Putamen (tissue), 1 donor: ENCODE measurements around the gene ETFA.
A peak's percentile ranks its signal among the peaks of the same experiment; 100 is the strongest.
"Not testable (repeated sequence)": the region's sequence is repeated elsewhere in the genome, so short reads cannot be mapped to it uniquely, and the experiment has no call there.

Experiments used
- DNase-seq: peaks from one replicate; pipeline ENCODE4 v3.0.0-alpha.2; 2016; ENCODE audit warnings: low spot score

ETFA gene

DNA sequence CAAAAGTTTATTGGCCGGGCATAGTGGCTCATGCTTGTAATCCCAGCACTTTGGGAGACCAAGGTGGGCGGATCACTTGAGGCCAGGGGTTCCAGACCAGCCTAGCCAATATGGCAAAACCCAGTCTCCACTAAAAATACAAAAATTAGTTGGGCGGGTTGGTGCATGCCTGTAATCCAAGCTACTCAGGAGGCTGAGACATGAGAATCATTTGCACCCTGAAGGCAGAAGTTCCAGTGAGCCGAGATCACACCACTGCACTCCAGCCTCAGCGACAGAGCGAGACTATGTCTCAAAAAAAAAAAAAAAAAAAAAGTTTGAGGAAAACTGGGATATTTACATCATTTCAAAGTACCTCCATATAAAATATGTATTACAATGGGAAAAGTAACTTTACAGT is 40.4 kb downstream of the ETFA start:
- DNase-seq, result no peak

DNA sequence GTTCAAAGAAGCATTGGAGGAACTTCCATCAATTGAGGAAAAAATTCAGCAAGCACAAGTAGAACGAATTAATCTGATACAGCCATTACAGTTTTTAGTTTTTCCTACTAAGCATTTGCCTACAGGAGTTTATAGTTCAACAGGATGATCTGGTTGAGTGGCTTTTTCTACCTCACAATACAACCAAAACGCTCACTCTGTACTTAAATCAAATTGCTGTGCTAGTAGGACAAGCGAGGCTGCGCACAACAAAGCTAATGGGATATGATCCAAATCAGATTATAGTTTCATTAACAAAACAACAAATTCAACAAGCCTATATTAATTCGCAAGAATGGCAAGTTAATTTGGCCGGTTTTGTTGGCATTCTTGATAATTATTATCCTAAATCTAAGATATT is 44.2 kb downstream of the ETFA start:
- no peak for DNase-seq

- DNase-seq, result not testable (repeated sequence)
These were observed 45.5 kb downstream of the ETFA start for GRCh38 chr15:76265769-76266168.

DNA sequence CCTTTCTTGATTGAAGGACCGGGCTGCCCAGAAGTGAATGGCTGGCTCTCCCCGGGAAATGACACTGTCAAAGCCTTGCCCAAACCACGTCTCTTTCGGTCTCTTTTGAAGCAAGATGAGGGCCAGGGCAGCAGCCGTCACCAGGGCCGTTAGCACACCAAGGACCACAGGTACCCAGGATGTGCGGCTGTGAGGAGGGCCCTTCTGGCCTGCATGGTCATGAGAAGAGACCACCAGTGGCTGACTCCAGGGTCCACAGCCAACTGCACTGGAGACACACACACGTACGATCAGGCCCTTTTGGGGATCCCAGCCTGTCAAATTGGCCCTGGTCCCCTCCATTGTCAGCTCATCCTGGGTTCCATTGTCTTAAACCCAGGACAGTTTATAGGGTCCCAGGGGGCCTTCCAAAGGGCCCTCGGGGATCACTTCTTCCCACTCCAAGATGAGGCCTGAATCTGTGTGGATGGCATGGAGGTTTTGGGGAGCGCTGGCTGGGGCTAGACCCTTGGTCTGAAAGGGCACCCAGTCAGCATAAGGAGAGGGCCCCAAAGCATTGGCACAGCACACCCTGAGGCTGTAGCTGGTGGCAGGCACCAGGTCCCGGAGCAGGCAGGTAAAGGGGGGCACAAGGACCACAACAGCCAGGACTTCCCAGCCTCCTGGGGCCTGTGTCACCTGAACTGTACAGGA is 50.9 kb downstream of the ETFA start:
- no peak for DNase-seq

DNA sequence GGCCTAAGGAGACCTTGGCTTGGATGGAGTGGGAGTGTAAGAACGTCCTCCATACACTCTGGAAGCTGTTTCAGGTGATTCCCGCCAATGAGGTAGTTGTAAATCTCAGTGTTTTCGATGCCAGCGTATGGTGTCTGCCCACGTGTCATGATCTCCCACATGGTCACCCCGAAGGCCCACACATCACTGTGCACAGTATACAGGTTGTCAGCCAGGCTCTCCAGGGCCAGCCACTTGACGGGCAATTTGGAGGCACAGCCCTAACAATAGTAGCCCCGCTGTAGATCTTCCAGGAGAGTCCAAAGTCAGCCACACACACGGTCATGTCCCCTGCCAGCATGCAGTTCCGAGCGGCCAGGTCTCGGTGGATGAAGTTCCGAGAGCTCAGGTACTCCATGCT is 51.9 kb downstream of the ETFA start:
- DNase-seq, result no peak

GRCh38 chr15:76258460-76258859 is 52.8 kb downstream of the ETFA start:
- DNase-seq, result no peak

DNA sequence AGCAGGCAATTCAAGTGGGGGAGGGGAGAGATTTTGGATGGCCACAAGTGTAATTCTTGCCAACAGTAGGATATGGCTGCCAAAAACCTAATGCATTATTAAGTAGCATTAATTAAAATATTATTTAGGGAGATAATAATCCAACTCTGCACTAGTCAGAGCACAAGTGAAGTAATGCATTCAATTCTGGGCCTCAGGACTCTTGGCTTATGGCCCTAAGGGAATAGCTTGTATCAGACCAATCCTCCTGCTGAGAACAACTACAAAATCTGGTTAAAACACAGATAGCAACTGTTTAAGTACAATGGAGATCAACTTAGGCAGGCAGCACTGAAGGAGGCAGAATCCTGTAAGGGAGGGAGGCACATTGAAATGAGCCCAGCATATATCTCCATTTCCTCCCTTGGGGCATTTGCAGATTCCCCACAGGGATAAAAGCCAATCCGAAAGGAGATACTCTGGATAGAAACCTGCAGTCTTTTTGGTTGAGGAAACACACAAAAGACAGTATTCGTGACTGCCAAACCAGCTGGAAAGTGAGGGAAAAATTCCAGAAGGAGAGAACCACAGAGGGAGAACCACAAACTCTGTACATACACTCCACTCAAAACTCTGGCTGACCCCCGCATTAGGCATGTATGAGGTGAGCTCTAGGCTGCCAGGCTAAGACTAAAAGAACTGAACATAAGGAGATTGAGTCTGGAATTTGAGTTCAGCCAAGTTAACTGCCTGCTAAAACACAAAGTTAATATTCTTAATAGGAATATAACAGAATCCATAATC is 57.4 kb downstream of the ETFA start:
- no peak for DNase-seq

DNA sequence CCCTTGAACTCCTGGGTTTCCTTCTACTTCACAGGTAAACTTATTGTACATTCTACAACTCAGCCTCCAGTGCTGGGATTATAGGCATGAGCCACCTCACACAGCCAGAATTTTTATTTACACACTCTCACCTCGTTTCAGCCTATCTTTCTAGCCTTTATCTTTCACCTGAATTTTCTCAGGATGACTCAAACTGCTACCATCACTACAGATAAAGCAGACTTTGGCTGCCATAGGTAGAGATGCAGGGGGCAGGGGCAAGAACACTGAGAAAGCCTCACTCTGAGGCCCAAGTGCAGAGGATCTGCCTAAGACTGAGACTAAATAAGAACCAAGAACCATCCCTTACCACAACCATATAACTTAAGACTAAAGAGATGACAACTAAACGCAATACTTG is 59.0 kb downstream of the ETFA start:
- DNase-seq, result no peak

DNA sequence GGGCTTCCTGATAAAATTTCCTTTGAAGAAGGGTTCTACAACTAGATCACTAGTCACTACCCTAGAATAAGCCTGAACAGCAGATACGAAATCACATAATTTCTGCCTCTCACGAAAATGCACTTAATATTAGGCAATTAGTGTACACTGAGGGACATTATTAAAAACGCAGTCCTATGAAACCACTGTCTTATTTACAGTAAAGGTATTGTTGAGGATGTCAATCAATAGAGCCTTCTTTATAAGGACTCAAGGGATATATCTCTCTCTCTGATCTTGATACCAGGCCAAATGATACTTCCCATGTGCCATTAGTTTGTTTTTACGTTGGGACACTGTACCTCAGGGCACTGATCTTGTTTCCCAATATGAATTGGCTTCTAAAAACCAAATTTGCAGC is 59.6 kb downstream of the ETFA start:
- no peak for DNase-seq

GRCh38 chr15:76245072-76245610 is 66.1 kb downstream of the ETFA start:
- no peak for DNase-seq

DNA sequence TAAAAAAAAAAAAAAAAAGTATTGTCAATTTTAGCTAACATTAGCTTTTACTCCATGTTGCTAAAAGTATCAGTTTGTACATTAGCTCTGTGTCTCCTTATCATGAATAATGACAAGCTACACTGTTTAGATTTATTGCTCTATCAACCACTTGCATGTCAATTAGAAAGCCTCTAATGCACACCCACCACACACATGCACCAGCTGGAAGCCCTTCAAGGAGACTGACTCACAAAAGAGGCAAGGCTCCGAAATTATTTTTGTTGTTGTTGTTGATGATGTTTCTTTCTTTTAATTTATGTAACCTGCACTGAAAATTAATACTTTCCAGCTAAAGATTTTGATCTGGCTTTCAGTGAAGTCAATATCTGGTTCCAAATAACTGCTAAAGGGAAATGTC is 71.5 kb downstream of the ETFA start:
- no peak for DNase-seq

DNA sequence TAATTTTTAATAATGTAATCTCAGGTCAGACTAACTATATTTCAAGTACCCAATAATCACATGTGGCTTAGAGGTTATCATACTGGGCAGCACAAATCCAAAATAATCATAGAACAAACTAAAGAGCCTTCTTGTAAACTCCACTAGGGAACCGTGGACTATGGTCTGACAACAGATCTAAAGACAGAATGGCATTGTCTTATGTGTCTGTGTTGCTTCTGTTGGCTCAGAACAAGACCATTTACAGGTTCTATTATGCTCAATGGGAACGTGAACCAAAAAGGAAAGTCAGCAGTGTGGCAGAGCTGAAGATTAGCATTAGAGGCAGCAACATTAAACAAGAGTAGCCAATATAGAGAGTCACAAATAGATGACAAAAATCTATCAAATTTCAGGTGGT is 74.9 kb downstream of the ETFA start:
- DNase-seq, result no peak

- peak; percentile 7 for DNase-seq
These were observed 76.0 kb downstream of the ETFA start for GRCh38 chr15:76235186-76235826.

- no peak for DNase-seq
These were observed 76.9 kb downstream of the ETFA start for GRCh38 chr15:76234337-76234889.

DNA sequence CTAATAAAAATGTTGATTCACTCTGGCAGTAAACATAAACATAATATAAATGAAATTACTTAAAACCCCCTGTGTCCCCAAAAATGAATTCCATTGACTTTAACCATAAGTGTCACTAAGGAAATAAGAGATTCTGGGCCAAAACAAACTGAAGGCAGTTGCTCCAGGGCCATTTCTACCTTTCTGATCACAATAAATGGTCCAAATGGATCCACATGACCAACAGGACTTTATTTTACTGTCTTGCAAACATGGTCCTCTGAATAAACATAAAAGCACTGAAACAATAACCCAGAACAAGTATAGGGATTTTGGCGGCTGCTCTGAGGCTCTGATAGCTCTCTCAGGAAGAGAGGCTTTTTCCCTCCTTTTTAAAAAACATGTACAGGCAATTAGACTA is 77.3 kb downstream of the ETFA start:
- DNase-seq, result no peak

- no peak for DNase-seq
These were observed 82.0 kb downstream of the ETFA start for GRCh38 chr15:76229266-76229665.

DNA sequence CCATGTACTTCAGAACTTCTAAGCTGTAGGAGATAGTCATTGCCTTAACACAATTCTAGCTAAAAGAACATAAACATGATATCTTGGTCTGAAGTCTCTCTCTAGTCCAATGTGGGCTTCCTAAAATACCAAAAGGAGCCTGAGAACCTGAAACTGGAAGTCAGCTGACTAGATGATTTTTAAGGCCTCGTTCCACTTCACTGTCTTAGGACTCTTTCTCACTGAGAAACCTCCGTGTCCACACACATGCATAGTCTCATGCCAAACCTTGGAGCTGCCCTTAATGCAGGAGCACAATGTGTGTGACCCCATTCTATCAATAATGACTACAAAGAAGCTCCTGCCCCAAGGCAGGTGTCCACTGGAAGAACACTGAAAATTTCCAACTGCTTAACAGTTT is 87.7 kb downstream of the ETFA start:
- DNase-seq, result no peak

DNA sequence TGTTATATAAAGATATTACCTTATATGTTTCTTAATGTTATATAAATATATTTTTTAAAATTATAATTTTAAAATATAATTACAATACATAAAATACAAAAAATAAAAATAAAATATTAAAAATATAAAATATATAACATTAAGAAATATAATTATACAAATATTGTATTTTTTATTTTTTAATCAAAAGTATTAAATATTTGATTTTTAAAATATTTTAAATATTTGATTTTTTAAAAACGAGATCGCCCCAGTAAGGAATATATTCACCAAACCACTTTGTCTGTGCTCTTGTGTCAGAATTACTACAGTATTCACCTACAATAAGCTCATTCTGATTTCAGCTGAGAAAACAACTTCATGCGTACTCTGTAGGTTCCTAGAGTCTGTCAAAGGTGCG is 89.1 kb downstream of the ETFA start:
- DNase-seq, result no peak

DNA sequence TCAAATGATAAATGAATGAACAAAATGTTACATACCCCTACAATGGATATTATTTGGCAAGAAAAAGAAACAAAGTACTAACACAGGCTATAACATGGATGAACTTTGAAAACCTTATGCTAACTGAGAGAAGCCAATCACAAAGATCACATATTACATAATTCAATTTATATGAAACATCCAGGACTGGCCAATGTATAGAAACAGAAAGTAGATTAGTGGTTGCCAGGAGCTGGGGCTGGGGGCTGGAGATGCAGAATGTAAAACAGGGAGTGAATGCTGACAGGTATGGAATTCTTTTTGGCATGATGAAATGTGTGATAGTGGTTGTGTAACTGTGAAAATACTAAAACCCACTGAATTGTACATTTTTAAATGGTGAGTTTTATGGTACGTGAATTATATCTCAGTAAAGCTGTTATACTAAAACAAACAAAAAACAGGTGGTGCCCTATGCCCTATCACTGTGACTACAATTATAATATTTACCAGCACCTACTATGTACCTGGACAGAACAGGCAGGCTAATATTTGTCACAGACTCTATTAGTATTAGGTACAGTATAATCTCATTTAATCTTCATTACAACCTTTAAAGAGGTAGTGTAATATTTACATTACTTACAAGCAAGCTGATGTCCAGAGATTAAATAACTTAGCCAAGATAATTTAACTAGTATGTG is 90.0 kb downstream of the ETFA start:
- no peak for DNase-seq

DNA sequence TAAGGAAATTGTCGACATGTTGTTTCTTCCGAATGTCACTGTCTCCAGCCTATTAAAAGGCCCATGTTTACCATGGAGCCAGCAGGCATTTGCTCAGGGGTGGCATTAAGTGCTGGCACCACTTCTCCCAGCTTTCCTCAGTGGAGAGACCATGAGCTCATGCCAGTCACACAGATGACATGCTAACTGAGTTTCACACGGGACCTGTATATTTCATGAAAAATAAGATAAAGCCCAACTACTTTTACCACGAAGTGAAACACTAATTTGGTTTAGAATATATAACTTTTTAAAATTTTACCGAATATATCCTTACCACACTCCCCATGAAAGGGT is 93.4 kb downstream of the ETFA start:
- no peak for DNase-seq

- no peak for DNase-seq
These were observed 94.0 kb downstream of the ETFA start for GRCh38 chr15:76217029-76217881.
